Lower lobe of right lung (tissue), 2 donors: ENCODE measurements around the gene STIMATE. TPM values are rescaled to one million over a fixed set of nuclear protein-coding genes. Genes with fewer than 3 reads are reported as not detected.

Experiments used
- ATAC-seq, 2 donors: fragments of 200-7000 bp; cut with Tn5 transposase; one replicate each; pipeline ENCODE4 v1.9.1; 2020 to 2022; ENCODE audit warnings: mild to moderate bottlenecking in 2 of 2, moderate library complexity in 2 of 2
- DNase-seq: peaks from one replicate; pipeline ENCODE4 v3.0.0-alpha.2; 2020
- H3K27ac ChIP-seq: fragments of 200-600 bp; one replicate; pipeline ENCODE4 v1.8.0; 2022
- H3K27me3 ChIP-seq: fragments of 200-600 bp; one replicate; pipeline ENCODE4 v1.8.0; 2022; ENCODE audit warnings: low read depth
- H3K36me3 ChIP-seq: fragments of 200-600 bp; one replicate; pipeline ENCODE4 v1.8.0; 2022; ENCODE audit warnings: mild to moderate bottlenecking
- H3K4me1 ChIP-seq: fragments of 200-600 bp; one replicate; pipeline ENCODE4 v1.8.0; 2022
- H3K4me3 ChIP-seq: fragments of 200-600 bp; one replicate; pipeline ENCODE4 v1.8.0; 2022; ENCODE audit warnings: mild to moderate bottlenecking
- H3K9me3 ChIP-seq: fragments of 200-600 bp; one replicate; pipeline ENCODE4 v1.8.0; 2022
- intact Hi-C: fragments of 100-400 bp; cut with DNase I; formaldehyde crosslinking; loops from one replicate; pipeline ENCODE4 v1.11.0; 2022
- total RNA-seq: library from RNA; stranded (reverse); fragmentation: NEBNext Ultra II Directional; extraction: Animal tissue kit (Norgen Biotek cat#: 25700); gene quantifications from one replicate; pipeline ENCODE4 v1.2.1, GENCODE V29; 2021
- TF ChIP-seq, protein P1 (sequence below): fragments of 200-600 bp; IDR thresholded peaks from one replicate; pipeline ENCODE4 v1.8.0; 2022; ENCODE audit warnings: antibody characterized with exemption, mild to moderate bottlenecking
- donor health status: DM: no; HTN: yes; CAD: no; lungs with severe emphysema.

The STIMATE gene
- total RNA-seq, 1 donor from 2014 or later = 42.4 TPM

DNA sequence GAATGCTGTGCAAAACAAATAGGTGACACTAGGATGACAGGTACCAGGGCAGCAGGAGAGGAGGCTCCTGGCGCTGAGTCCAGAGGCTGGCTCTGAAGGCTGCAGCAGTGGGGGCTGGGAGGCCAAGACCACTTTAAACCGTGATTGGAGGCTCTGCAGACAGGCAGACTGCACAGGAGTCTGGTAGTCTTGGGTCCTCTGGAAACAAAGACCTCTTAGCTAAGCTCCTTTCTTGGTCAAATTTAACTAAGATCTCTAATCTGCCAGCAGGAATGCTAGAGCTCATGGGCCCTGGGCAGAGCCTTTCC lies 58.1 kb downstream of the STIMATE start:
- DNase-seq (no peak), ATAC-seq (no peak)
- TF ChIP-seq, protein P1, sequence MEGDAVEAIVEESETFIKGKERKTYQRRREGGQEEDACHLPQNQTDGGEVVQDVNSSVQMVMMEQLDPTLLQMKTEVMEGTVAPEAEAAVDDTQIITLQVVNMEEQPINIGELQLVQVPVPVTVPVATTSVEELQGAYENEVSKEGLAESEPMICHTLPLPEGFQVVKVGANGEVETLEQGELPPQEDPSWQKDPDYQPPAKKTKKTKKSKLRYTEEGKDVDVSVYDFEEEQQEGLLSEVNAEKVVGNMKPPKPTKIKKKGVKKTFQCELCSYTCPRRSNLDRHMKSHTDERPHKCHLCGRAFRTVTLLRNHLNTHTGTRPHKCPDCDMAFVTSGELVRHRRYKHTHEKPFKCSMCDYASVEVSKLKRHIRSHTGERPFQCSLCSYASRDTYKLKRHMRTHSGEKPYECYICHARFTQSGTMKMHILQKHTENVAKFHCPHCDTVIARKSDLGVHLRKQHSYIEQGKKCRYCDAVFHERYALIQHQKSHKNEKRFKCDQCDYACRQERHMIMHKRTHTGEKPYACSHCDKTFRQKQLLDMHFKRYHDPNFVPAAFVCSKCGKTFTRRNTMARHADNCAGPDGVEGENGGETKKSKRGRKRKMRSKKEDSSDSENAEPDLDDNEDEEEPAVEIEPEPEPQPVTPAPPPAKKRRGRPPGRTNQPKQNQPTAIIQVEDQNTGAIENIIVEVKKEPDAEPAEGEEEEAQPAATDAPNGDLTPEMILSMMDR = no peak
- Histone ChIP-seq H3K27ac (no peak overlapping the region), H3K36me3 (peaks cover 79% of the 10 kb centered on the region), H3K4me3 (no peak overlapping the region), H3K9me3 (no peaks in the 10 kb centered on the region), H3K27me3 (no peaks in the 10 kb centered on the region), H3K4me1 (peaks cover 21% of the 10 kb centered on the region)
- intact Hi-C loops = no loop called here

DNA sequence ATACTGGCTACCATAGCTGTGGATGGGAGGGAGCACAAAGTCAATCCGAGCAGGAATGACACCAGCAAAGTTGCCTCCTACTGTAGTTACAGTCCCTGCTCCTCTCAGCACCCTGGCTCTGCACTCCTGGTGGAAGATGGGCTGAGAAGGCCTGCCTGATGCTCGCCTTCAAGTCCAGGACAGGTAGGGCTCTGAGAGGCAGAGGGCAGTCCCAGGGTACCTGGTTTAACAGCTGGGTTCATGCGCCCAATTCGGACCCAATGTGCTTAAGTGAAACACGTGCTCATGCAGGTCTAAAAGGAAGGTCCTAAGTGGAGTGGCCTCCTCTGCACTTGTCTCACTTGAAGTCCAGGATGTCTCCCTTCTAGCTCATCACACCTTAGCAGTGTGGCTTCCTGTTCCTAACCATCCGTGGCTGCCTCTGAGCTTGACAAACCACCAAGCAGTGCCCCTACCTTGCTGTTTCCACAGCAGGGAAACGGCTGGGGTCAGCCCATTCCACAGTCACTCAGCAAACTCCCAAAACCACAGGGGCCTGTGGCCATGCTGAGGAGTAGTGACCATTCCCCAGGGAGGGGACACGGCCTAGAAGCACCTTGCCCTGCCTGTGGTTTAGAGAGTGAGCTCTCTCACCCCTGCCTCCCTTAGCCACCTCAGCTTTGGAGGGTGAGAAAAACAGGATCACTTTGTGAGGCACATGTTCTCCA lies 58.6 kb downstream of the STIMATE start:
- no peaks in the 10 kb centered on the region for H3K27me3 ChIP-seq
- no peak for ATAC-seq
- no peaks in the 10 kb centered on the region for H3K9me3 ChIP-seq
- H3K27ac ChIP-seq = no peak overlapping the region
- intact Hi-C loops = no loop called here
- TF ChIP-seq, protein P1 = no peak
- peaks cover 16% of the 10 kb centered on the region for H3K4me1 ChIP-seq
- no peak for DNase-seq
- H3K4me3 ChIP-seq = no peak overlapping the region
- peaks cover 75% of the 10 kb centered on the region for H3K36me3 ChIP-seq

DNA sequence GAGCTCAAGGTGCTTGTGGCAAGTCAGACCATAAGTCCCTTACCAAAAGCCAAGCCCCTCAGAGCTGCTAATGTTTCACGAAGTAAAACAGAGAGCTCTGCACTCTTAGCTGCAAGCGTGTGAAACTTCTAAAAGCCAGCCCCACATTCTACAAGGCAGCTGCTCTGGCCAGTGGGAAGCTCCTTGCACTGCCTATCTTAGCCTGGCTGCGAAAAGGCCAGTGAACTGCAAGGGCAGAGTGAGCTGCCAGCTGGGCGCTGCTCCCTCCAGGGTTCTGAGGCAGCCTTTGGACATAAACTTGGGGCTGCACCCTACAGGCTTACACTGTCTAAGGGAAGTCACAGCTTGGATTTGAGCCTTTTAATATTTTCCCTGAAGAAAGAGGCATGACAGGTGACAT lies 60.4 kb downstream of the STIMATE start:
- no peak for ATAC-seq
- intact Hi-C loops = no loop called here
- no peaks in the 10 kb centered on the region for H3K9me3 ChIP-seq
- no peaks in the 10 kb centered on the region for H3K4me1 ChIP-seq
- H3K27ac ChIP-seq = no peak overlapping the region
- peaks cover 58% of the 10 kb centered on the region for H3K36me3 ChIP-seq
- TF ChIP-seq, protein P1 = no peak
- no peak for DNase-seq
- no peaks in the 10 kb centered on the region for H3K27me3 ChIP-seq
- H3K4me3 ChIP-seq = no peak overlapping the region

DNA sequence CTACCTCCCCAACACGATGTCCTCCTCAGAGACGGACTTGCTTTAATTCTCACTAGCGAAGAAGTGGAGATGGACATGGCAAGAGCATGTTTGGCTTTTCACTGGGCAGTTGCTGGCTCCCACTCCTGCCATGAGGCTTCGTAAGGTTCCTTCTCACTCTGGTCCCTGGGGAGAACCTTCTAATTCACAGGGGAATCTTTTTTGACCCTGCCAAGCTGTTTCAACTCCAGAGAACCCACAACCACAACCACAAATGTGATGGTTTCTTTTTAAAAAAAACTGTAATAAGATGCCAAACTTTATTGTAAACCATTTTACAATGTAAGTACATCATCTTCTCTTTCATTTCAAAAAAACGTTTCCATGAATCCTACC lies 60.9 kb downstream of the STIMATE start:
- no peaks in the 10 kb centered on the region for H3K9me3 ChIP-seq
- DNase-seq (no peak), ATAC-seq (no peak)
- H3K27ac ChIP-seq = no peak overlapping the region
- no peaks in the 10 kb centered on the region for H3K4me1 ChIP-seq
- no peak overlapping the region for H3K4me3 ChIP-seq
- H3K27me3 ChIP-seq = no peaks in the 10 kb centered on the region
- intact Hi-C loops = no loop called here
- H3K36me3 ChIP-seq = peaks cover 53% of the 10 kb centered on the region
- TF ChIP-seq, protein P1 = no peak

DNA sequence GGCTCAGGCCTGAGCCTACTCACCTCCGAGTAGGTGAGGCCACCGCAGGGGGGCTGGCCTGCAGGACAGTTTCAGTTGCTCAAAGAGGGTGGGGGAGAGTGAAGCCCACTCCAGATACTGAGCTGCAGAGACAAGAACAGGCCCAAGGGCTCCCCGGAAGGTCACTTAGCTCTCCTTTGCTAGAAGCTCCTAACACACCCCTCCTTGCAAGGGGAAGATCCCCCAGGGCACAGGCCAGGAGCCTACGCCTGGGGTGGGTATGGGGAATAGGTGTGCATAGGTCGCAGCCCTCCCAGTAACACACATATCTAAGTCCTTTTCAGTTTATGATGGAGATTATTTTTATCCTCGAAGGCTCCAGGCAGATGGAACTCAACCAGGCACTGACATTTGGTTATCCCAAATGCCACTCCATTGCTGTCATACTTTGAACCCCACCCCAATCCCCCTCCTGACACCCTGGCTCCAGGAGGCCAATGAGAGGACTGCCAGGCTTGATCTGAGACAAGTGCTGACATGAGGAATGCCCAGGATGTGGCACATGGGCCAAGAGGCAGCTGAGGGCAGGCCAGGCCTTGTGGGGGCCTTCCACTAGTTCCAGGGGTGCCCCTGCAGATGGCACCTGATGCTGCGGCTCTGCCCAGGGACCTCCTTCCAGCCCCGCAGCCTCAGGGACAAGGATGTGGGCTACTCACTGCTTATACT lies 61.4 kb downstream of the STIMATE start:
- TF ChIP-seq, protein P1 = no peak
- intact Hi-C loops = no loop called here
- H3K9me3 ChIP-seq = no peaks in the 10 kb centered on the region
- ATAC-seq (no peak), DNase-seq (no peak)
- no peaks in the 10 kb centered on the region for H3K27me3 ChIP-seq
- H3K27ac ChIP-seq = no peak overlapping the region
- no peaks in the 10 kb centered on the region for H3K4me1 ChIP-seq
- H3K36me3 ChIP-seq = peaks cover 47% of the 10 kb centered on the region
- H3K4me3 ChIP-seq = no peak overlapping the region
